CD14-positive monocyte (primary cell): ENCODE data around the gene FALEC. TPM values are rescaled to one million over a fixed set of nuclear protein-coding genes. Genes with fewer than 3 reads are reported as not detected.

Experiments used
- DNase-seq, 3 donors: peaks; one replicate each; pipeline ENCODE4 v3.0.0-alpha.2; 2011 to 2022
- H2AFZ ChIP-seq: 2 replicates; pipeline ENCODE4 v1.6.0; 2012; ENCODE audit warnings: mild to moderate bottlenecking, low read depth, low read length, inconsistent platforms; ENCODE audit not compliant: insufficient read depth, poor library complexity, severe bottlenecking
- H3K27ac ChIP-seq, 2 donors: 1 replicate in 1 of 2; 2 replicates in 1 of 2; pipeline ENCODE4 v1.5.1; 2012 to 2013; ENCODE audit warnings: low read length in 2 of 2, control low read depth in 1 of 2, inconsistent platforms in 1 of 2, low read depth in 1 of 2, mild to moderate bottlenecking in 1 of 2
- H3K27me3 ChIP-seq, 2 donors: one replicate each; pipeline versions ENCODE4 v1.6.0 to v1.6.1; 2011 to 2013; ENCODE audit warnings: low read length in 2 of 2; ENCODE audit not compliant: control insufficient read depth in 2 of 2, insufficient read depth in 2 of 2
- H3K36me3 ChIP-seq, 2 donors: replicated peaks in 1 of 2; 1 replicate in 1 of 2; 2 replicates in 1 of 2; pipeline versions ENCODE4 v1.5.1 to v1.6.1; 2012 to 2013; ENCODE audit warnings: low read length in 2 of 2, control low read depth in 1 of 2, inconsistent platforms in 1 of 2, mild to moderate bottlenecking in 1 of 2; ENCODE audit not compliant: insufficient read depth in 2 of 2, control insufficient read depth in 1 of 2
- H3K4me1 ChIP-seq, 2 donors: 1 replicate in 1 of 2; 2 replicates in 1 of 2; pipeline versions ENCODE4 v1.5.1 to v1.6.1; 2012 to 2013; ENCODE audit warnings: low read length in 2 of 2, control low read depth in 1 of 2, inconsistent platforms in 1 of 2, mild to moderate bottlenecking in 1 of 2, moderate library complexity in 1 of 2; ENCODE audit not compliant: insufficient read depth in 2 of 2, control insufficient read depth in 1 of 2
- H3K4me2 ChIP-seq: replicated peaks from 2 replicates; pipeline ENCODE3; 2012; ENCODE audit warnings: low read length, moderate library complexity, mild to moderate bottlenecking; ENCODE audit not compliant: poor library complexity, severe bottlenecking; ENCODE audit errors: extremely low read depth
- H3K4me3 ChIP-seq, 3 experiments: fragments of 200-600 bp in 1 of 3; sonication (generic) in 1 of 3; replicated peaks in 1 of 3; 1 replicate in 2 of 3; 2 replicates in 1 of 3; pipeline ENCODE4 v1.5.1; 2011 to 2013; ENCODE audit warnings: low read length in 3 of 3, mild to moderate bottlenecking in 3 of 3, control low read depth in 2 of 3, low read depth in 2 of 3, inconsistent platforms in 1 of 3, moderate library complexity in 1 of 3
- H3K79me2 ChIP-seq: 2 replicates; pipeline ENCODE4 v1.6.0; 2012; ENCODE audit warnings: mild to moderate bottlenecking, control low read depth, inconsistent platforms, low read length, moderate library complexity; ENCODE audit not compliant: insufficient read depth
- H3K9ac ChIP-seq: 2 replicates; pipeline ENCODE4 v1.6.0; 2017; ENCODE audit warnings: low read length, mild to moderate bottlenecking; ENCODE audit not compliant: insufficient read depth, poor library complexity, severe bottlenecking
- H3K9me3 ChIP-seq, 2 donors: replicated peaks in 1 of 2; 1 replicate in 1 of 2; 2 replicates in 1 of 2; pipeline versions ENCODE4 v1.5.1 to v1.6.1; 2012 to 2013; ENCODE audit warnings: low read length in 2 of 2, control low read depth in 1 of 2; ENCODE audit not compliant: control insufficient read depth in 1 of 2, insufficient read depth in 1 of 2
- H4K20me1 ChIP-seq: 2 replicates; pipeline ENCODE4 v1.6.0; 2012; ENCODE audit warnings: mild to moderate bottlenecking, low read length, control low read depth, moderate library complexity; ENCODE audit not compliant: insufficient read depth
- H3K27ac Mint-ChIP-seq, 7 donors: one replicate each; pipeline ENCODE4 v1.8.0; 2020; ENCODE audit warnings: mild to moderate bottlenecking in 7 of 7, mixed read lengths in 7 of 7, moderate library complexity in 6 of 7, inconsistent platforms in 2 of 7
- H3K27me3 Mint-ChIP-seq, 3 donors: one replicate each; pipeline ENCODE4 v1.8.0; 2021 to 2022; ENCODE audit warnings: low read depth in 3 of 3, mild to moderate bottlenecking in 3 of 3, mixed read lengths in 3 of 3, moderate library complexity in 3 of 3, inconsistent platforms in 1 of 3
- H3K36me3 Mint-ChIP-seq, 2 donors: one replicate each; pipeline ENCODE4 v1.8.0; 2020; ENCODE audit warnings: mixed read lengths in 2 of 2, inconsistent platforms in 1 of 2, mild to moderate bottlenecking in 1 of 2
- H3K4me1 Mint-ChIP-seq: one replicate; pipeline ENCODE4 v1.8.0; 2020; ENCODE audit warnings: mild to moderate bottlenecking, mixed read lengths
- H3K4me3 Mint-ChIP-seq, 2 donors: one replicate each; pipeline ENCODE4 v1.8.0; 2020; ENCODE audit warnings: mild to moderate bottlenecking in 2 of 2, mixed read lengths in 2 of 2, moderate library complexity in 1 of 2
- H3K9me3 Mint-ChIP-seq, 7 donors: one replicate each; pipeline ENCODE4 v1.8.0; 2020 to 2022; ENCODE audit warnings: mixed read lengths in 7 of 7, mild to moderate bottlenecking in 6 of 7, moderate library complexity in 6 of 7, inconsistent platforms in 2 of 7
- CTCF ChIP-seq: fragments of 200-600 bp; IDR thresholded peaks from one replicate; pipeline ENCODE4 v1.8.0; 2022; ENCODE audit warnings: antibody characterized with exemption, mild to moderate bottlenecking
- WGBS: methylation state at CpG from one replicate; pipeline ENCODE4 v1.1.5; 2013; ENCODE audit warnings: missing lambda C conversion rate; ENCODE audit not compliant: insufficient coverage; 5-methylcytosine and 5-hydroxymethylcytosine counted together
- intact Hi-C, 2 donors: fragments of 100-400 bp; cut with micrococcal nuclease; formaldehyde crosslinking; loops; one replicate each; pipeline versions ENCODE4 v1.15.0 to v1.15.1; 2023
- polyA plus RNA-seq, 3 donors: library from polyadenylated mRNA; depleted of rRNA in 1 of 3; unstranded in 2 of 3; stranded (reverse) in 1 of 3; fragments of 300-500 nt in 2 of 3; fragments of >200 nt in 1 of 3; fragmentation: Illumina TruSeq in 2 of 3; gene quantifications; 1 replicate in 2 of 3; 2 replicates in 1 of 3; pipeline ENCODE4 v1.2.3, GENCODE V29; 2012 to 2021

FALEC gene
- polyA plus RNA-seq, 3 donors: not detected

- 0% methylated on average over 17 of the region's 19 CpGs for WGBS
- Histone ChIP-seq H3K4me1 (peaks cover 14 to 17% of the 10 kb centered on the region in 2 donors), H3K36me3 (no peaks in the 10 kb centered on the region), H3K4me3 (peak overlapping the region; percentile 51 to 76 (median 68)), H4K20me1 (no peaks in the 10 kb centered on the region), H3K9ac (peak overlapping the region; percentile 50), H3K27me3 (peaks cover 0 to 5% of the 10 kb centered on the region in 2 donors), H3K27ac (no peak overlapping the region), H3K79me2 (no peaks in the 10 kb centered on the region), H3K9me3 (no peaks in the 10 kb centered on the region), H2AFZ (peak overlapping the region; percentile 87), H3K4me2 (peak overlapping the region; percentile 77)
- Mint-ChIP-seq H3K27me3 (peaks cover 2 to 12% (median 8%) of the 10 kb centered on the region in 3 donors), H3K4me3 (peak overlapping the region; percentile 94), H3K36me3 (peaks cover 5 to 7% of the 10 kb centered on the region in 2 donors), H3K4me1 (peaks cover 19% of the 10 kb centered on the region), H3K9me3 (no peaks in the 10 kb centered on the region), H3K27ac (peak overlapping the region in 4 of 7 donors; percentile 13 to 79 (median 65))
- TF ChIP-seq CTCF: no peak
- DNase-seq: no peak
- intact Hi-C loops: no loop called here
These were observed 569 bp downstream of the FALEC start for GRCh38 chr1:150516050-150516591.

GRCh38 chr1:150516616-150517015 lies 1.1 kb downstream of the FALEC start:
- Histone ChIP-seq H3K4me2 (peak overlapping the region; percentile 77), H3K27me3 (peaks cover 0 to 5% of the 10 kb centered on the region in 2 donors), H3K9ac (no peak overlapping the region), H4K20me1 (no peaks in the 10 kb centered on the region), H3K4me3 (peak overlapping the region in 1 of 3 experiments; percentile 76), H2AFZ (peak overlapping the region; percentile 87), H3K27ac (no peak overlapping the region), H3K79me2 (no peaks in the 10 kb centered on the region), H3K4me1 (peaks cover 14 to 17% of the 10 kb centered on the region in 2 donors), H3K9me3 (no peaks in the 10 kb centered on the region), H3K36me3 (no peaks in the 10 kb centered on the region)
- DNase-seq: no peak
- H3K27ac Mint-ChIP-seq: no peak overlapping the region
- peaks cover 19% of the 10 kb centered on the region for H3K4me1 Mint-ChIP-seq
- peaks cover 2 to 10% (median 8%) of the 10 kb centered on the region in 3 donors for H3K27me3 Mint-ChIP-seq
- intact Hi-C loops: no loop called here
- peak overlapping the region in 1 of 2 donors; percentile 94 for H3K4me3 Mint-ChIP-seq
- H3K9me3 Mint-ChIP-seq: no peaks in the 10 kb centered on the region
- WGBS: no CpG with 5 or more reads among the region's 4 CpGs
- no peak for TF ChIP-seq CTCF
- H3K36me3 Mint-ChIP-seq: peaks cover 4 to 6% of the 10 kb centered on the region in 2 donors
